Measurements from ENCODE around the gene TMEM256. TPM values are rescaled to one million over a fixed set of nuclear protein-coding genes. Genes with fewer than 3 reads are reported as not detected.

TMEM256 gene
- total RNA-seq, 1 experiment from 2014 or later: 55.4 TPM

- H3K4me3 ChIP-seq: peak within 1 kb of the TSS; percentile 86; the same call in 1 of the 2 replicates
Measured at GRCh38 chr17:7355053-7355452, 48.8 kb downstream of the TMEM256 start, which contains the start of gene TMEM95. Gene TMEM95 (plus strand): TSS chr17:7355156. CDS start chr17:7355205, 49 bp downstream.

GRCh38 chr17:7354262-7354843 is 49.5 kb downstream of the TMEM256 start:
- H3K4me2 ChIP-seq: peak overlapping the region; percentile 91
- no peak overlapping the region for H3K27ac ChIP-seq
- H3K79me2 ChIP-seq (ENCODE audit: low read depth): peaks cover 43% of the 10 kb centered on the region
- no TSS peak for BruUV-seq (replicated peaks)
- H4K20me1 ChIP-seq (ENCODE audit: insufficient read depth): peaks cover 15% of the 10 kb centered on the region
- ChIA-PET POLR2A (ENCODE audit: unreplicated experiment) (interaction anchor here (0.5 to 0.7 kb wide), 2 partner anchors 25 to 39 kb away, joined by 5 to 16 read pairs; no protein-coding TSS in a partner anchor), CTCF (interaction anchor here (0.5 kb wide), 1 partner anchor 25 kb away, joined by 3 read pairs; no protein-coding TSS in a partner anchor)
- no peak overlapping the region for H2AFZ ChIP-seq
- TF ChIP-seq EZH2 (IDR thresholded peaks at IDR 0.05; ENCODE audit: low read depth): no peak
- no peak for TF ChIP-seq CTCF (conservative IDR thresholded peaks at IDR 0.05)
- peaks cover 28% of the 10 kb centered on the region for H3K4me1 ChIP-seq (replicated peaks; ENCODE audit: insufficient read depth)
- intact Hi-C loops (cut with micrococcal nuclease; ENCODE audit: unreplicated experiment): loop anchor here (5.0 kb wide), 1 partner anchor 48 kb away; the partner anchor contains the start of gene TMEM256
- H3K9me3 ChIP-seq (ENCODE audit: insufficient read depth, low read depth): no peaks in the 10 kb centered on the region
- H3K27me3 ChIP-seq (ENCODE audit: insufficient read depth, low read depth): no peaks in the 10 kb centered on the region
- peak overlapping the region; percentile 86; the same call in 1 of the 2 replicates for H3K4me3 ChIP-seq
- no peaks in the 10 kb centered on the region for H3K9me2 ChIP-seq (ENCODE audit: insufficient read depth)
- DNase-seq: peak in 1 of 2 experiments; percentile 36
- H3K36me3 ChIP-seq (ENCODE audit: low read depth): no peaks in the 10 kb centered on the region
- H3F3A ChIP-seq (ENCODE audit: insufficient read depth, low read depth): peaks cover 34% of the 10 kb centered on the region

More at GRCh38 chr17:7355053-7355452, 48.8 kb downstream of the TMEM256 start, which contains the start of gene TMEM95:
- peak within 1 kb of the TSS; percentile 91 for H3K4me2 ChIP-seq
- intact Hi-C loops (cut with micrococcal nuclease; ENCODE audit: unreplicated experiment): loop anchor here (5.0 kb wide), 1 partner anchor 147 kb away; no protein-coding TSS in a partner anchor
- BruUV-seq (replicated peaks): no TSS peak
- H3K36me3 ChIP-seq (ENCODE audit: low read depth): no peaks in the 10 kb centered on the region
- H3K27me3 ChIP-seq (ENCODE audit: insufficient read depth, low read depth): no peaks in the 10 kb centered on the region
- no peak within 1 kb of the TSS for H3K27ac ChIP-seq
- no peak for TF ChIP-seq EZH2 (IDR thresholded peaks at IDR 0.05; ENCODE audit: low read depth)
- no peak for TF ChIP-seq CTCF (conservative IDR thresholded peaks at IDR 0.05)
- peaks cover 15% of the 10 kb centered on the region for H4K20me1 ChIP-seq (ENCODE audit: insufficient read depth)
- H3K4me1 ChIP-seq (replicated peaks; ENCODE audit: insufficient read depth): peaks cover 21% of the 10 kb centered on the region; the same call in 1 of the 2 replicates
- no peaks in the 10 kb centered on the region for H3K9me3 ChIP-seq (ENCODE audit: insufficient read depth, low read depth)
- no peak within 1 kb of the TSS for H2AFZ ChIP-seq
- H3K9me2 ChIP-seq (ENCODE audit: insufficient read depth): no peaks in the 10 kb centered on the region
- ChIA-PET CTCF (interaction anchor here (0.6 to 1.6 kb wide), 3 partner anchors 25 to 206 kb away, joined by 6 to 13 read pairs (median 9); no protein-coding TSS in a partner anchor), POLR2A (ENCODE audit: unreplicated experiment) (interaction anchor here (0.7 to 1.0 kb wide), 2 partner anchors 26 to 49 kb away, joined by 4 to 16 read pairs; partner anchors contain the start of gene TMEM256)
- H3K79me2 ChIP-seq (ENCODE audit: low read depth): peaks cover 37% of the 10 kb centered on the region
- H3F3A ChIP-seq (ENCODE audit: insufficient read depth, low read depth): peaks cover 28% of the 10 kb centered on the region
- peak; percentile 25 to 47 for DNase-seq

Other genes starting within 250 kb of the TMEM256 start
- gene ASGR1, start 224.7 kb downstream of the TMEM256 start, total RNA-seq (2021): 3.5 and 5.9 TPM in 2 replicates
- gene DLG4, start 184.3 kb downstream of the TMEM256 start, total RNA-seq (2021): 27.1 and 32.8 TPM in 2 replicates
- 531 and 604 TPM in 2 replicates for gene ACADVL, start 184.2 kb downstream of the TMEM256 start, total RNA-seq (2021)
- gene DVL2, start 169.6 kb downstream of the TMEM256 start, total RNA-seq (2021): 77.9 and 86.8 TPM in 2 replicates
- gene PHF23, start 164.6 kb downstream of the TMEM256 start, total RNA-seq (2021): 64.5 and 65.8 TPM in 2 replicates
- 424 and 457 TPM in 2 replicates for gene GABARAP, start 161.6 kb downstream of the TMEM256 start, total RNA-seq (2021)
- gene CTDNEP1, start 152.4 kb downstream of the TMEM256 start, total RNA-seq (2021): 173 and 203 TPM in 2 replicates
- gene ELP5, start 151.9 kb downstream of the TMEM256 start, total RNA-seq (2021): 31.8 and 45.1 TPM in 2 replicates
- gene CLDN7, start 141.6 kb downstream of the TMEM256 start, total RNA-seq (2021): 390 and 442 TPM in 2 replicates
- 1.5 and 1.6 TPM in 2 replicates for gene SLC2A4, start 122.4 kb downstream of the TMEM256 start, total RNA-seq (2021)
- 0.65 and 0.68 TPM in 2 replicates for gene YBX2, start 109.5 kb downstream of the TMEM256 start, total RNA-seq (2021)
- 806 and 1,298 TPM in 2 replicates for gene EIF5A, start 96.5 kb downstream of the TMEM256 start, total RNA-seq (2021)
- 43.5 and 61.3 TPM in 2 replicates for gene GPS2, start 88.7 kb downstream of the TMEM256 start, total RNA-seq (2021)
- 46.5 and 57.9 TPM in 2 replicates for gene NEURL4, start 74.8 kb downstream of the TMEM256 start, total RNA-seq (2021)
- 10.9 and 28.5 TPM in 2 replicates for gene ACAP1, start 67.6 kb downstream of the TMEM256 start, total RNA-seq (2021)
- 16.4 and 18.3 TPM in 2 replicates for gene KCTD11, start 51.9 kb downstream of the TMEM256 start, total RNA-seq (2021)
- gene TMEM95, start 48.9 kb downstream of the TMEM256 start, total RNA-seq (2021): 0.45 and 0.50 TPM in 2 replicates
- gene TNK1, start 23.0 kb downstream of the TMEM256 start, total RNA-seq (2021): 15.8 and 18.8 TPM in 2 replicates
- 53.0 and 64.5 TPM in 2 replicates for gene PLSCR3, start 9.6 kb downstream of the TMEM256 start, total RNA-seq (2021)
- 86.3 and 98.8 TPM in 2 replicates for gene NLGN2, start 3.7 kb upstream of the TMEM256 start, total RNA-seq (2021)
- 0.83 and 1.1 TPM in 2 replicates for gene SPEM1, start 16.2 kb upstream of the TMEM256 start, total RNA-seq (2021)
- gene SPEM2, start 21.5 kb upstream of the TMEM256 start, total RNA-seq (2021): 0.50 TPM in 1 of 2 replicates, not detected in the other
- not detected in 2 replicates for gene SPEM3, start 24.8 kb upstream of the TMEM256 start, total RNA-seq (2021)
- gene TMEM102, start 31.3 kb upstream of the TMEM256 start, total RNA-seq (2021): 17.0 and 20.7 TPM in 2 replicates
- gene FGF11, start 35.4 kb upstream of the TMEM256 start, total RNA-seq (2021): 15.2 and 23.2 TPM in 2 replicates
- 31.9 and 53.4 TPM in 2 replicates for gene CHRNB1, start 41.0 kb upstream of the TMEM256 start, total RNA-seq (2021)
- 50.6 and 54.0 TPM in 2 replicates for gene ZBTB4, start 75.5 kb upstream of the TMEM256 start, total RNA-seq (2021)
- not detected in 2 replicates for gene SLC35G6, start 77.3 kb upstream of the TMEM256 start, total RNA-seq (2021)
- gene POLR2A, start 80.3 kb upstream of the TMEM256 start, total RNA-seq (2021): 149 and 166 TPM in 2 replicates
- 14.3 and 21.5 TPM in 2 replicates for gene TNFSF12, start 145.0 kb upstream of the TMEM256 start, total RNA-seq (2021)
- gene TNFSF13, start 154.7 kb upstream of the TMEM256 start, total RNA-seq (2021): 46.4 and 65.4 TPM in 2 replicates
- 68.4 and 72.4 TPM in 2 replicates for gene SENP3, start 157.8 kb upstream of the TMEM256 start, total RNA-seq (2021)
- gene CD68, start 175.5 kb upstream of the TMEM256 start, total RNA-seq (2021): 27.0 and 37.0 TPM in 2 replicates
- gene MPDU1, start 179.8 kb upstream of the TMEM256 start, total RNA-seq (2021): 33.4 and 44.2 TPM in 2 replicates
- 80.9 and 124 TPM in 2 replicates for gene SOX15, start 186.0 kb upstream of the TMEM256 start, total RNA-seq (2021)
- 61.5 and 63.7 TPM in 2 replicates for gene FXR2, start 210.8 kb upstream of the TMEM256 start, total RNA-seq (2021)
- gene SAT2, start 223.7 kb upstream of the TMEM256 start, total RNA-seq (2021): 52.0 and 68.7 TPM in 2 replicates
- gene SHBG, start 226.0 kb upstream of the TMEM256 start, total RNA-seq (2021): 0.52 and 1.0 TPM in 2 replicates
- 0.63 and 0.73 TPM in 2 replicates for gene ATP1B2, start 246.8 kb upstream of the TMEM256 start, total RNA-seq (2021)